HEK293 (cell line): ENCODE results near the gene ARL4A.

ENCODE experiments used
- CTCF ChIA-PET: fragments of 350-600 bp; formaldehyde crosslinking; extraction: SDS; loops from one replicate; lab custom pipeline; 2021; ENCODE audit warnings: antibody characterized with exemption; lab: Yijun Ruan, JAX
- POLR2A ChIA-PET: fragments of 300-600 bp; formaldehyde crosslinking; extraction: SDS; loops from one replicate; lab custom pipeline; 2020; ENCODE audit warnings: antibody characterized with exemption, inconsistent platforms; lab: Yijun Ruan, JAX
- H3K27ac ChIP-seq: fragments of 200-500 bp; sonication (Bioruptor generic); 2 replicates; pipeline ENCODE4 v1.5.1; 2014; ENCODE audit warnings: low read depth, low read length, control low read depth, inconsistent platforms; ENCODE audit errors: extremely low read depth
- H3K36me3 ChIP-seq, 2 experiments: fragments of 200-500 bp in 1 of 2; sonication (Bioruptor generic) in 1 of 2; 1 replicate in 1 of 2; 2 replicates in 1 of 2; pipeline ENCODE4 v1.5.1; 2014 to 2017; ENCODE audit warnings: inconsistent platforms in 2 of 2, low read length in 2 of 2; ENCODE audit not compliant: control insufficient read depth in 2 of 2, insufficient read depth in 1 of 2
- H3K4me1 ChIP-seq: fragments of 200-500 bp; sonication (Bioruptor generic); 2 replicates; pipeline ENCODE4 v1.5.1; 2014; ENCODE audit warnings: mild to moderate bottlenecking, low read length, inconsistent platforms; ENCODE audit not compliant: control insufficient read depth, insufficient read depth
- H3K4me3 ChIP-seq: 2 replicates; pipeline ENCODE4 v1.5.1; 2011; ENCODE audit warnings: low read depth, mild to moderate bottlenecking, control low read depth, low read length, moderate library complexity
- H3K9me3 ChIP-seq: fragments of 200-500 bp; sonication (Bioruptor generic); 2 replicates; pipeline ENCODE4 v1.5.1; 2014; ENCODE audit warnings: low read depth, low read length, inconsistent platforms; ENCODE audit not compliant: control insufficient read depth, insufficient read depth
- GLIS1 ChIP-seq: fragments of 450-650 bp; formaldehyde crosslinking; IDR thresholded peaks from 2 replicates; pipeline ENCODE4 v1.5.1; 2016; ENCODE audit warnings: missing biosample characterization, missing genetic modification characterization
- HOXA7 ChIP-seq: sonication (generic); formaldehyde crosslinking; IDR thresholded peaks from 2 replicates; pipeline ENCODE4 v1.8.1; 2022; ENCODE audit warnings: missing genetic modification reagents, borderline replicate concordance
- HOXD13 ChIP-seq: sonication (generic); formaldehyde crosslinking; IDR thresholded peaks from 2 replicates; pipeline ENCODE4 v1.8.0; 2022; ENCODE audit warnings: missing genetic modification reagents, borderline replicate concordance
- PRDM1 ChIP-seq: fragments of 450-650 bp; formaldehyde crosslinking; IDR thresholded peaks from 2 replicates; pipeline ENCODE4; 2016; ENCODE audit warnings: missing biosample characterization, missing genetic modification characterization
- SCRT1 ChIP-seq: fragments of 450-650 bp; formaldehyde crosslinking; IDR thresholded peaks from 2 replicates; pipeline ENCODE4 v1.5.1; 2016; ENCODE audit warnings: missing biosample characterization, missing genetic modification characterization, borderline replicate concordance
- ZFP41 ChIP-seq: fragments of 450-650 bp; formaldehyde crosslinking; IDR thresholded peaks from 2 replicates; pipeline ENCODE4 v1.5.1; 2016; ENCODE audit warnings: missing biosample characterization, missing genetic modification characterization, borderline replicate concordance
- ZFP69B ChIP-seq: fragments of 450-650 bp; formaldehyde crosslinking; IDR thresholded peaks from 2 replicates; pipeline ENCODE4 v1.5.1; 2016; ENCODE audit warnings: missing biosample characterization, missing genetic modification characterization
- ZNF112 ChIP-seq: fragments of 450-650 bp; formaldehyde crosslinking; IDR thresholded peaks from 2 replicates; pipeline ENCODE4 v1.5.0; 2017; ENCODE audit warnings: missing biosample characterization, missing genetic modification characterization
- ZNF146 ChIP-seq: fragments of 450-650 bp; formaldehyde crosslinking; IDR thresholded peaks from 2 replicates; pipeline ENCODE4 v1.5.1; 2016; ENCODE audit warnings: missing biosample characterization, missing genetic modification characterization
- ZNF174 ChIP-seq: fragments of 450-650 bp; formaldehyde crosslinking; IDR thresholded peaks from 2 replicates; pipeline ENCODE4 v1.5.0; 2017; ENCODE audit warnings: missing biosample characterization, mild to moderate bottlenecking, missing genetic modification characterization
- ZNF214 ChIP-seq: fragments of 450-650 bp; formaldehyde crosslinking; IDR thresholded peaks from 2 replicates; pipeline ENCODE4 v1.5.1; 2017; ENCODE audit warnings: missing biosample characterization, mild to moderate bottlenecking, missing genetic modification characterization, borderline replicate concordance
- ZNF223 ChIP-seq: fragments of 450-650 bp; formaldehyde crosslinking; IDR thresholded peaks from 2 replicates; pipeline ENCODE4 v1.5.1; 2016; ENCODE audit warnings: missing biosample characterization, missing genetic modification characterization
- ZNF394 ChIP-seq: fragments of 450-650 bp; formaldehyde crosslinking; IDR thresholded peaks from 2 replicates; pipeline ENCODE4 v1.5.1; 2016; ENCODE audit warnings: missing biosample characterization, missing genetic modification characterization, mild to moderate bottlenecking, moderate library complexity, borderline replicate concordance
- ZNF510 ChIP-seq: fragments of 450-650 bp; formaldehyde crosslinking; IDR thresholded peaks from 2 replicates; pipeline ENCODE4 v1.5.1; 2018; ENCODE audit warnings: mild to moderate bottlenecking, missing genetic modification characterization, missing biosample characterization; ENCODE audit not compliant: insufficient replicate concordance
- ZNF624 ChIP-seq: fragments of 450-650 bp; formaldehyde crosslinking; IDR thresholded peaks from 2 replicates; pipeline ENCODE4 v1.5.1; 2017; ENCODE audit warnings: missing biosample characterization, missing genetic modification characterization
- ZNF629 ChIP-seq: fragments of 450-650 bp; formaldehyde crosslinking; IDR thresholded peaks from 2 replicates; pipeline ENCODE4 v1.5.1; 2017; ENCODE audit warnings: missing biosample characterization, missing genetic modification characterization
- ZNF654 ChIP-seq: fragments of 450-650 bp; formaldehyde crosslinking; IDR thresholded peaks from 2 replicates; pipeline ENCODE4 v1.5.1; 2016; ENCODE audit warnings: low read depth, missing biosample characterization, missing genetic modification characterization
- ZNF701 ChIP-seq: fragments of 450-650 bp; formaldehyde crosslinking; IDR thresholded peaks from 2 replicates; pipeline ENCODE4 v1.5.1; 2016; ENCODE audit warnings: missing biosample characterization, missing genetic modification characterization
- TF ChIP-seq, protein P1 (sequence below): fragments of 450-650 bp; formaldehyde crosslinking; IDR thresholded peaks from 2 replicates; pipeline ENCODE4 v1.5.1; 2016; ENCODE audit warnings: missing biosample characterization, missing genetic modification characterization
- TF ChIP-seq, protein P2 (sequence below): fragments of 450-650 bp; formaldehyde crosslinking; IDR thresholded peaks from 2 replicates; pipeline ENCODE4 v1.5.1; 2016; ENCODE audit warnings: missing biosample characterization, missing genetic modification characterization
- TF ChIP-seq, protein P3 (sequence below): fragments of 450-650 bp; formaldehyde crosslinking; IDR thresholded peaks from 2 replicates; pipeline ENCODE4 v1.5.1; 2016; ENCODE audit warnings: missing biosample characterization, missing genetic modification characterization, borderline replicate concordance

Gene ARL4A

DNA sequence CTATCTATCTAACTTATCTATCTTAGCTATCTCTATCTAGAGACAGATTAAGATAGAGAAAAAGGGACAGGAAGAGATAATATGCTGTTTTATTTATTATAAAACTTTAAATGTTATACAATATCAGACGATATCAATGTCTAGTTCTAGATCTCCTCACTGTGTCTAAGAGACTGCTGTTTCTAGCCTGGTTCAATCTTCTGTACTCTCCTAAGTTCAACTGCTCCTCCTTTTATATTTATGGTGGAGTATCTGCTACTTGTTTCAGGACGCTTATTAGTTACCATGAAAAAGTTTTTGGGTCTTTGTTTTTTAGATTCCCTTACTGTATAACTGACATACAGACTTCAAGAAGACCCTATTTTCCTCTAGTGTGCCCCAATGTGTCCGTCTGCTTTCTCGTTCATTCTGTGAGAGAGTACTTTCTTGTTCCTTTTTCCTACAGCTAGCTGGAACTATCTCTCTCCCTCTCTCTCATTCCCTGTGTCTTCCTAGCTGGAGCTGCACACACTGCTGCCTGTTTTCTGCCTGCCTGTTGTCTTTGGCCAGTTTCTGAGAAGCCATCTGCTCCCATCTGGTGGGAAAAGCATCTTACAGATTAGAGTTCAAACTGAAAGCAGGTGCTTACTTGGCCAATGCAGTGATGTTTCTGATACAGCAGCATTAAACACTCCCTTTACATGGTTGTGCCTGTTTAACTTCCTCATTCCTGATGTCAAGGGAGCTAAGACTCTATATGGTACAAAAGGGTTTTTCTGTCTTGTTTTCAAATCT lies 49.4 kb upstream of the ARL4A start:
- Histone ChIP-seq H3K4me1 (no peaks in the 10 kb centered on the region), H3K27ac (no peak overlapping the region), H3K9me3 (no peaks in the 10 kb centered on the region), H3K4me3 (no peak overlapping the region), H3K36me3 (no peaks in the 10 kb centered on the region)
- POLR2A ChIA-PET: no interaction called here
- CTCF ChIA-PET: interaction anchor here (0.7 to 1.8 kb wide), 22 partner anchors 10 to 778 kb away, joined by 3 to 20 read pairs (median 4); no protein-coding TSS in a partner anchor
- TF ChIP-seq HOXA7 (no peak), ZNF394 (tag by site-specific recombination) (no peak), ZNF146 (tag by site-specific recombination) (no peak), ZNF112 (tag by site-specific recombination) (no peak), ZNF701 (tag by site-specific recombination) (no peak), ZNF214 (tag by site-specific recombination) (no peak), ZNF629 (no peak)
- TF ChIP-seq, protein P1, sequence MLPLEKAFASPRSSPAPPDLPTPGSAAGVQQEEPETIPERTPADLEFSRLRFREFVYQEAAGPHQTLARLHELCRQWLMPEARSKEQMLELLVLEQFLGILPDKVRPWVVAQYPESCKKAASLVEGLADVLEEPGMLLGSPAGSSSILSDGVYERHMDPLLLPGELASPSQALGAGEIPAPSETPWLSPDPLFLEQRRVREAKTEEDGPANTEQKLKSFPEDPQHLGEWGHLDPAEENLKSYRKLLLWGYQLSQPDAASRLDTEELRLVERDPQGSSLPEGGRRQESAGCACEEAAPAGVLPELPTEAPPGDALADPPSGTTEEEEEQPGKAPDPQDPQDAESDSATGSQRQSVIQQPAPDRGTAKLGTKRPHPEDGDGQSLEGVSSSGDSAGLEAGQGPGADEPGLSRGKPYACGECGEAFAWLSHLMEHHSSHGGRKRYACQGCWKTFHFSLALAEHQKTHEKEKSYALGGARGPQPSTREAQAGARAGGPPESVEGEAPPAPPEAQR (tag by site-specific recombination): no peak
- TF ChIP-seq, protein P2, sequence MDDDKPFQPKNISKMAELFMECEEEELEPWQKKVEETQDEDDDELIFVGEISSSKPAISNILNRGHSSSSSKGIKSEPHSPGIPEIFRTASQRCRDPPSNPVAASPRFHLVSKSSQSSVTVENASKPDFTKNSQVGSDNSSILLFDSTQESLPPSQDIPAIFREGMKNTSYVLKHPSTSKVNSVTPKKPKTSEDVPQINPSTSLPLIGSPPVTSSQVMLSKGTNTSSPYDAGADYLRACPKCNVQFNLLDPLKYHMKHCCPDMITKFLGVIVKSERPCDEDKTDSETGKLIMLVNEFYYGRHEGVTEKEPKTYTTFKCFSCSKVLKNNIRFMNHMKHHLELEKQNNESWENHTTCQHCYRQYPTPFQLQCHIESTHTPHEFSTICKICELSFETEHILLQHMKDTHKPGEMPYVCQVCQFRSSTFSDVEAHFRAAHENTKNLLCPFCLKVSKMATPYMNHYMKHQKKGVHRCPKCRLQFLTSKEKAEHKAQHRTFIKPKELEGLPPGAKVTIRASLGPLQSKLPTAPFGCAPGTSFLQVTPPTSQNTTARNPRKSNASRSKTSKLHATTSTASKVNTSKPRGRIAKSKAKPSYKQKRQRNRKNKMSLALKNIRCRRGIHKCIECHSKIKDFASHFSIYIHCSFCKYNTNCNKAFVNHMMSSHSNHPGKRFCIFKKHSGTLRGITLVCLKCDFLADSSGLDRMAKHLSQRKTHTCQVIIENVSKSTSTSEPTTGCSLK: no peak

DNA sequence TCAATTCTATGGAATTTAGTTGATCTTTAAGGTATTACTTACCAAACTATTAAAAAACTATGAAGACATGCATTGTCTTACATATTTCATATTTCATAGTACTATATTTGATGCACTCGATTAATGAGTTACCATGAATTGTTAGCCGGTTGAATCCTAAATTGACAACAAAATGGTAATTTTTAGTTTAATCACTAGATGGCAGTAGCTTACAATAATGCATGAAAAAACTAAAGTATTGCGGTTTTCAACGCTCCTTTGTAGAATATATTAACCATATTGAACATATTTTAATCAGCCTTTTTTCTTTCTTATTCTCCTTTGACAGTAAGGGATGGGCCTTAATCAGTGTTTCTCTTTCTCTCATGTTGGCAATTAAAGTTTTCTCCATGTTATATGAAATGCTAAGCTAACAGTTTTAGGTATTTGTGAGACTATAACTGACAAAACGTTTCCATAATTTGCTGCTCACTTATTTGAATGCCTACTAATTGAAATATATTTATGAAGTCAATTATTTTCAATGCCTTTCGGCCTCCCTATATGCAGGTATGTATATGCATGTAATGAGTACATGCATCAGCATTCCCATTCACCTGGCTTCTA lies 48.5 kb upstream of the ARL4A start:
- Histone ChIP-seq H3K27ac (no peak overlapping the region), H3K36me3 (no peaks in the 10 kb centered on the region), H3K4me1 (no peaks in the 10 kb centered on the region), H3K9me3 (no peaks in the 10 kb centered on the region), H3K4me3 (no peak overlapping the region)
- POLR2A ChIA-PET: no interaction called here
- no peak for TF ChIP-seq GLIS1 (tag by site-specific recombination)
- TF ChIP-seq SCRT1: no peak
- TF ChIP-seq PRDM1: no peak
- TF ChIP-seq ZNF624: no peak
- TF ChIP-seq ZNF174: no peak
- peak; percentile 56 for TF ChIP-seq ZNF654 (tag by site-specific recombination)
- CTCF ChIA-PET: interaction anchor here (0.6 to 1.8 kb wide), 30 partner anchors 9 to 777 kb away, joined by 3 to 20 read pairs (median 4); no protein-coding TSS in a partner anchor

DNA sequence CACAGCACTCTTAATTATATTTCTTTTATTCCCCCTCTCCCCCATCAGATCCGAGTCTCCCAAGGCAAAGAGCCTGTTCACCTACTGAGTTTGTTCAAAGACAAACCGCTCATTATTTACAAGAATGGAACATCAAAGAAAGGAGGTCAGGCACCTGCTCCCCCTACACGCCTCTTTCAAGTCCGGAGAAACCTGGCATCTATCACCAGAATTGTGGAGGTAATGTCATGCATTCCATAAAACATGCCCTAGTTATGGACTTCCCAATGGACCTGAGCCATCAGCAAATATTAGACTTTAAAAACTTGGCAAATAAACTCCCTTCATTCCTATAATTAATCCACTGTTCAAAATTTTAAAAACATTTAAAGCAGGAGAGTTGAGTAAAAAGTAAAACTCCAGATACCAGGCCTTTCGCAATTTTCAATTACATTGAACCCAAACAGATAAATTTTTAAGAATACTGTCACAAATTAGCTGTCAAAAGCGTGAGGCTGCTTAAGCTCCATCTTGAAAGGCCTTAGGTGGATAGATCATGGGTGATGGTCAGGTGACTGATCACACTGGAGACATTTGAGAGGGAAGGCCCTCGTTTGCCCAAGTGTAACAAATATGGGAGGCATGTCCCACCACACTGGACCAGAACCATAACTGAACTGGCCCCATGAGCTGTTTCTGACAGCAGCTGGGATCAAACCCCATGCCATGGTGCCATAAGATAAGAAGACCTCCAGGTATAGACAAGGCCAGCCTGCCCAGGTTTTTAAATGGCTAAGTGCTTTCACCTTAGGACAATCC lies 46.9 kb upstream of the ARL4A start:
- Histone ChIP-seq H3K27ac (no peak overlapping the region), H3K36me3 (no peaks in the 10 kb centered on the region), H3K9me3 (no peaks in the 10 kb centered on the region), H3K4me3 (no peak overlapping the region), H3K4me1 (no peaks in the 10 kb centered on the region)
- POLR2A ChIA-PET: no interaction called here
- TF ChIP-seq, protein P3, sequence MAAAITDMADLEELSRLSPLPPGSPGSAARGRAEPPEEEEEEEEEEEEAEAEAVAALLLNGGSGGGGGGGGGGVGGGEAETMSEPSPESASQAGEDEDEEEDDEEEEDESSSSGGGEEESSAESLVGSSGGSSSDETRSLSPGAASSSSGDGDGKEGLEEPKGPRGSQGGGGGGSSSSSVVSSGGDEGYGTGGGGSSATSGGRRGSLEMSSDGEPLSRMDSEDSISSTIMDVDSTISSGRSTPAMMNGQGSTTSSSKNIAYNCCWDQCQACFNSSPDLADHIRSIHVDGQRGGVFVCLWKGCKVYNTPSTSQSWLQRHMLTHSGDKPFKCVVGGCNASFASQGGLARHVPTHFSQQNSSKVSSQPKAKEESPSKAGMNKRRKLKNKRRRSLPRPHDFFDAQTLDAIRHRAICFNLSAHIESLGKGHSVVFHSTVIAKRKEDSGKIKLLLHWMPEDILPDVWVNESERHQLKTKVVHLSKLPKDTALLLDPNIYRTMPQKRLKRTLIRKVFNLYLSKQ (tag by site-specific recombination): no peak
- TF ChIP-seq ZFP41 (tag by site-specific recombination): no peak
- TF ChIP-seq HOXA7: no peak
- no peak for TF ChIP-seq ZNF510 (tag by site-specific recombination)
- TF ChIP-seq ZNF223: no peak
- TF ChIP-seq ZFP69B: no peak
- no peak for TF ChIP-seq HOXD13 (CRISPR knock-in tag)
- CTCF ChIA-PET: interaction anchor here (0.9 to 1.0 kb wide), 2 partner anchors 620 to 622 kb away, joined by 3 to 9 read pairs; no protein-coding TSS in a partner anchor
